GM21423 (cell line): ENCODE results near the gene CLNK.

ENCODE experiments used
- ATAC-seq: cut with Tn5 transposase; IDR thresholded peaks from one replicate; pipeline ENCODE4 v1.9.1; 2021; ENCODE audit warnings: mild to moderate bottlenecking, moderate library complexity; ENCODE audit not compliant: unreplicated experiment

The CLNK gene

DNA sequence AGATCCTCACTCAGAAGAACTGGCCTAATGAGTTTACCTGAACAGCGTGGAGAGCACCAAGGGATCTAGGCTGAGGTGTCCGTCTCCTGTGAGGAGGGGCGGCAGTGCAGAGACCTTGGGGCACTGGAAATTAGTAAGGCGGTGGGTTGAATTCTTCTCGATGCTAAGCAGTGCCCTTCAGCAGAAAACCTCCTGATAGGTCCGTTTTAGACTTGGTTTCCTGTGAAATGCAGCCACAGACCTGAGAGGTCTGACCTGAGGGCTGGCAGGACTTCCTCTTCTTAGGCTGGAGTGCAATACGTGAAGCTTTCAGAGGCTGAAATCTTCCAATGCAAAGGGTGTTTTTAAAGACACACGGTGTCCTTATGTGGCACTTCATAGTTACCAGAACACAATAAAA, at the start of gene CLNK:
CLNK (minus strand) TSS at position 138 of the 400 bp plus-strand sequence. CDS start 16,899 bp downstream, outside the sequence.
- peak; percentile 84 for ATAC-seq

- no peak for ATAC-seq
Observed at GRCh38 chr4:10733481-10734062, 49.0 kb upstream of the CLNK start.

GRCh38 chr4:10732914-10733415, 48.4 kb upstream of the CLNK start:
- no peak for ATAC-seq

DNA sequence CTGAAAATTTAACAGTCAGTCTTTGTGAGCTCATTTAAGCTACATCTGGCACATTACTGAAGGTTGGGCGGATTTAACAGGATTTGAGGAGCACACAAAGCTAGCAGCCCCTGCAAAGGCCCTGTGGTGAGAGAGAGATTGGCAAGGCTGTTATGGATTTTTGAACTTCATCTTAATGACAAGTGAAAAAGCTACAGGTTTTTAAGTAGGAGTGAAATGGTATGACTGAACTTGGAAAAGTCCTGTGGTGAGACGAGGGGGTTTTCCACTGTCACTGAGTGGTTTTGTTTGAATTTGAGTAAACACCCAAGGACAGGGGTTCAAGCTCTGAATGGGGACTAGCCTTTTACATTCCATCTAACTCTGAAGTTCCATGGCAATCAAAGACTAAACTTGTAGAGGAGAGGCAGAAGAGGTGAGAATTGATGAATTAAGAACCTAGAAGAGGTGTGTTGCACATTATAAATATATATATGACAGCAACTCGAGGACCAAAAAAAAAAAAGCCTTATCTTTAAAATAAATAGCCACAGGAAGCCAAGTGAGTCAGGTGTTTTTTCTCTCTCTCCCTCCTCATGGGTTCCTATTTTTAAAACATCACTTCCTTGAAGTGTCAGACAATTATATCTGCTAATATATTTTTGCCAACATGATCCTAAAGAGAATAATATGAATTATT, 47.8 kb upstream of the CLNK start:
- ATAC-seq = no peak

GRCh38 chr4:10731690-10732089, 47.1 kb upstream of the CLNK start:
- peak; percentile 19 for ATAC-seq

GRCh38 chr4:10731162-10731561, 46.6 kb upstream of the CLNK start:
- ATAC-seq = no peak

DNA sequence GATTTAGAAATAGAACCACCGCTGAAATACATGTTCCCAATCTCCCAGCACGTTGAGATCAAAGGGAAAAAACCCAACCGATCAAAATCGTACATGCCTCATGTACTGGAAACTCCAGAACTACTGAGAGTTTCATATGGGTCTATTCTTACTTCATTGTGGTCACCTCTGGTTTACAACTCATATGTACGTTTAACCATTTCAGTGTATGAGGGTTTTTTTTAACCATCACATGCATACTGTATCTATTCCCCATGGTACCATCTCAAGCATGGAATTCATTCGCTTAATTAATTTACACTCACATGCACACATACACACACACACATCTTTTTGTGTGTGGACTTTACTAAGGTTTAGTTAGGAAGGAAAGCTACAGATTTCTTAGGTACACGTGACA, 46.0 kb upstream of the CLNK start:
- ATAC-seq = peak; percentile 45

- ATAC-seq = peak; percentile 36
Observed at GRCh38 chr4:10730019-10730418, 45.5 kb upstream of the CLNK start.

DNA sequence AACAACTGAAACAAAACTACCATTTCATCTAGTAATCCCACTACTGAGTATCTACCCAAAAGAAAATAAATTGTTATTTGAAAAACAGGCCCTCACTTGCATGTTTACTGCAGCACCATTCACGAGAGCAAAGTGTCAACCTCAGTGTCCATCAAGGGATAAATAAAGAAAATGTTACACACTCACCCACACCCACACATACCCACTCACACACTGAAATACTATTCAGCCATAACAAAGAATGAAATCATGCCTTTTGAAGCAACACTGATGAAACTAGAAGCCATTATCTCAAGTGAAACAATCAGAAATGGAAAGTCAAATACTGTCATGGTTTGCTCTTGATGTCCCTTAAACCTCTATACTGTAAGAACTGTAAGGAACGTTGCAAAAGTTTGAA, 44.8 kb upstream of the CLNK start:
- ATAC-seq = no peak

GRCh38 chr4:10728016-10728415, 43.4 kb upstream of the CLNK start:
- no peak for ATAC-seq

- no peak for ATAC-seq
Observed at GRCh38 chr4:10727140-10727880, 42.7 kb upstream of the CLNK start.

- peak; percentile 92 for ATAC-seq
Observed at GRCh38 chr4:10722957-10723356, 38.4 kb upstream of the CLNK start.

DNA sequence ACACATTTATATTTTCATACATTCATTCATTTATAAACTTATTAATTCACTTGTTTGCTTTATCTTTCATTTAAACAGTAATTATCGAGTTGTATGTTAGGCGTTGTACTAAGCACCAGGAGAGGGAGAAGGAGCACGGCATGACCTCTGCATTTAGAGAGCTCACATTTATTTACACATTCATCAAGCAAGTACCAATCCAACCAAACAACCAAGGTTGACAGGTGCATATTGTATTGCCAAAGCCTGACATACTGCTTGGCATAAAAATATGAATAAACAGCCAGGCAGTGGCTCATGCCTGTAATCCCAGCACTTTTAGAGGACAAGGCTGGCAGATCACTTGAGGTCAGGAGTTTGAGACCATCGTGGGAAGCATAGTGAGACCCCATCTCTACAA, 37.0 kb upstream of the CLNK start:
- no peak for ATAC-seq

- no peak for ATAC-seq
Observed at GRCh38 chr4:10716163-10716562, 31.6 kb upstream of the CLNK start.

DNA sequence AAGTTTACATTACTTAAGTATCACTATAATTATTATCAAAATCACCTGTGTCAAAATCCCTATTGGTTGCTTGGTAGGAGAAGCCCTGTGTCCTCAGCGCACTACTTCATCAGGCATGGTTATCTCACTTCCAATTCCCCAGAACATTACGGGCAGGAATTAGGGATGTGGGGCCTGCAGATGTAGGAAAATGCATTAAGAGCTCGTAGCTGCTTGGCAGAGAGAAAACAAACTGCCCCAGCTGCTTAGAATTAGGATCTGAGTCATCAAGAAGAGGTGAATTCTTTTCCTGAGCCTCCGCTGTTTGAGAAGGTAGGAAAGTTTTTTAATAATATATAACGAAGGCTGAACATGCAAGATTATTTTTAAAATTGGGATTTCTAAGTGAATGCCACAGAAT, 31.1 kb upstream of the CLNK start:
- ATAC-seq = no peak

- no peak for ATAC-seq
Observed at GRCh38 chr4:10715135-10715534, 30.6 kb upstream of the CLNK start.

DNA sequence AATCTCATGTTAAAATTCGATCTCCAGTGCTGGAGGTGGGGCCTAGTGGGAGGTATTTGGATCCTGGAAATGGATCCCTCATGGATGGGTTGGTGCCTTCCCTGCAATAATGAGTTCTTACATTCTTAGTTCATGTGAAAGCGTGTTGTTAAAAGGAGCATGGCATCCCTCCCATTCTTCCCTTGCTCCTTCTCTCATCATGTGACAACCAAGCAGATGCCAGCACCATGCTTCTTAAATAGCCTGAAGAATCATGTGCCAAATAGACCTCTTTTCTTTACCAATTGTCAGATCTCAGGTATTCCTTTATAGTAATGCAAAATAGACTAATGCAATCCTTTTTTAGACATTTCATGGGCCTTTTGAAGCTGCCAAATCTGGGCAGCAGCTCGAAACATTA, 29.0 kb upstream of the CLNK start:
- no peak for ATAC-seq

DNA sequence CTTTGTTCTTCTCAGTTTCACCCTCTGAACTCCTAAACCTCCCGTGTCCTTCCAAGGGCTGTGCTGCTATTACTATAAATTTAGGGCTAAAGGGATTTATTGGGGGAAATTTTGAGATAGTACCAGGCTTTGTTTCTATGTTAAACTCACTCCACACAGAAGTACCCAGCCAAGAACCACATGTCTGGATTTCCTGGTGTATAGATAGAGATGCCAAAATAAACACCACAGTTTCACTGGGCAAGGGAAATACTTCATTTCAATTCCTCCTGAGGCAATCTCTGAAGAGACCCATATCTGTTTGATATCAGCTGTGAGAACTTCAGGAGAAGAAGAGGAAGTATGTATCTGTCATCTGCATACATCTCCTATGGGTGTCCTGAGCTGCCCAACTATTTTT, 21.7 kb upstream of the CLNK start:
- ATAC-seq = no peak

GRCh38 chr4:10704430-10704810, 19.9 kb upstream of the CLNK start:
- no peak for ATAC-seq

- ATAC-seq = no peak
Observed at GRCh38 chr4:10703766-10704429, 19.3 kb upstream of the CLNK start.

- no peak for ATAC-seq
Observed at GRCh38 chr4:10703156-10703555, 18.6 kb upstream of the CLNK start.
